HepG2 (cell line): ENCODE measurements around the gene SERTAD3. TPM values are rescaled to one million over a fixed set of nuclear protein-coding genes. Genes with fewer than 3 reads are reported as not detected.
A peak's percentile ranks its signal among the peaks of the same experiment; 100 is the strongest.

Source experiments
- DNMT3B ChIP-seq: conservative IDR thresholded peaks from 2 replicates; pipeline ENCODE4 v1.6.1; 2016; ENCODE audit warnings: missing biosample characterization, control low read depth
- HOXA9 ChIP-seq: sonication (generic); formaldehyde crosslinking; IDR thresholded peaks from 2 replicates; pipeline ENCODE4 v1.8.1; 2022; ENCODE audit warnings: missing genetic modification reagents, mild to moderate bottlenecking, moderate library complexity, borderline replicate concordance
- KMT2A ChIP-seq: sonication (generic); formaldehyde crosslinking; IDR thresholded peaks from 2 replicates; pipeline ENCODE4 v1.4.0; 2020; ENCODE audit warnings: missing genetic modification reagents
- NKX3-1 ChIP-seq: sonication (generic); formaldehyde crosslinking; IDR thresholded peaks from 2 replicates; pipeline ENCODE4 v1.5.0; 2020; ENCODE audit warnings: missing genetic modification reagents
- NRL ChIP-seq: sonication (generic); formaldehyde crosslinking; IDR thresholded peaks from 2 replicates; pipeline ENCODE4 v1.5.0; 2020; ENCODE audit warnings: missing genetic modification reagents, mild to moderate bottlenecking, moderate library complexity, borderline replicate concordance
- PHF5A ChIP-seq: IDR thresholded peaks from one replicate; pipeline ENCODE4 v1.6.1; 2018; ENCODE audit warnings: low read depth, missing genetic modification reagents; ENCODE audit not compliant: unreplicated experiment
- RARA ChIP-seq: IDR thresholded peaks from 2 replicates; pipeline ENCODE4 v1.6.1; 2016; ENCODE audit warnings: missing genetic modification reagents, missing compliant biosample characterization
- RBM39 ChIP-seq: fragments of 200-400 bp; formaldehyde crosslinking; IDR thresholded peaks from one replicate; pipeline ENCODE4 v1.6.1; 2018; ENCODE audit warnings: antibody characterized with exemption, mild to moderate bottlenecking, low read depth, low read length; ENCODE audit not compliant: poor library complexity, severe bottlenecking
- ZBTB21 ChIP-seq: sonication (generic); formaldehyde crosslinking; IDR thresholded peaks from 2 replicates; pipeline ENCODE4 v1.4.0; 2020; ENCODE audit warnings: missing genetic modification reagents
- ZFP36 ChIP-seq: fragments of 150-350 bp; IDR thresholded peaks from 2 replicates; pipeline ENCODE4 v1.6.1; 2018; ENCODE audit warnings: borderline replicate concordance, low read length, low read depth; ENCODE audit not compliant: partially characterized antibody
- ZMAT3 ChIP-seq: sonication (generic); formaldehyde crosslinking; conservative IDR thresholded peaks from 2 replicates; pipeline ENCODE4 v1.7.0; 2021; ENCODE audit warnings: missing genetic modification reagents
- ZNF12 ChIP-seq: sonication (generic); formaldehyde crosslinking; IDR thresholded peaks from 2 replicates; pipeline ENCODE4 v1.5.0; 2020; ENCODE audit warnings: missing genetic modification reagents
- ZNF225 ChIP-seq: sonication (generic); formaldehyde crosslinking; IDR thresholded peaks from 2 replicates; pipeline ENCODE4 v1.4.0; 2020; ENCODE audit warnings: mild to moderate bottlenecking, missing genetic modification reagents
- ZNF441 ChIP-seq: sonication (generic); formaldehyde crosslinking; IDR thresholded peaks from 2 replicates; pipeline ENCODE4 v1.7.0; 2021; ENCODE audit warnings: missing genetic modification reagents, borderline replicate concordance
- ZNF446 ChIP-seq: sonication (generic); formaldehyde crosslinking; IDR thresholded peaks from 2 replicates; pipeline ENCODE4 v1.5.0; 2020; ENCODE audit warnings: mild to moderate bottlenecking, missing genetic modification reagents
- ZNF530 ChIP-seq: sonication (generic); formaldehyde crosslinking; IDR thresholded peaks from 2 replicates; pipeline ENCODE4 v1.5.0; 2020; ENCODE audit warnings: low read depth, mild to moderate bottlenecking, missing genetic modification reagents
- ZNF567 ChIP-seq: sonication (generic); formaldehyde crosslinking; IDR thresholded peaks from 2 replicates; pipeline ENCODE4 v1.8.1; 2023; ENCODE audit warnings: mild to moderate bottlenecking, missing genetic modification reagents, borderline replicate concordance
- polyA plus RNA-seq, 8 experiments: library from polyadenylated mRNA; depleted of rRNA in 3 of 8; stranded (reverse) in 7 of 8; unstranded in 1 of 8; fragments of >200 nt; fragmentation: Illumina TruSeq in 4 of 8; extraction: Trizol in 4 of 8; gene quantifications; 2 replicates each; pipeline versions ENCODE4 v1.2.1 to v1.2.3, GENCODE V29; 2011 to 2016; ENCODE audit warnings: low read depth in 4 of 8, missing spikeins in 1 of 8, mixed read lengths in 1 of 8; ENCODE audit not compliant: insufficient read depth in 1 of 8
- total RNA-seq, 5 experiments: library from RNA; depleted of rRNA; stranded (reverse); fragments of >200 nt; fragmentation: Illumina TruSeq; extraction: Trizol; gene quantifications; 2 replicates each; pipeline ENCODE4 v1.2.3, GENCODE V29; 2016; ENCODE audit warnings: low read depth in 1 of 5
- TF ChIP-seq, protein P1 (sequence below): conservative IDR thresholded peaks from 2 replicates; pipeline ENCODE4 v1.6.1; 2018; ENCODE audit warnings: missing genetic modification reagents
- TF ChIP-seq, protein P2 (sequence below): sonication (generic); formaldehyde crosslinking; IDR thresholded peaks from 2 replicates; pipeline ENCODE4 v1.8.1; 2023; ENCODE audit warnings: mild to moderate bottlenecking, missing genetic modification reagents
- TF ChIP-seq, protein P3 (sequence below): sonication (generic); formaldehyde crosslinking; IDR thresholded peaks from 2 replicates; pipeline ENCODE4 v1.5.1; 2020; ENCODE audit warnings: missing genetic modification reagents, mild to moderate bottlenecking, borderline replicate concordance
- TF ChIP-seq, protein P4 (sequence below): fragments of 450-650 bp; IDR thresholded peaks from 2 replicates; pipeline ENCODE4 v1.6.1; 2017; ENCODE audit warnings: mild to moderate bottlenecking

SERTAD3 gene
- total and polyA plus RNA-seq, 2 of the 13 experiments (the other 11 are each of a cell fraction or from before 2014, with no cell fraction given), result 9.6 to 16.9 TPM

DNA sequence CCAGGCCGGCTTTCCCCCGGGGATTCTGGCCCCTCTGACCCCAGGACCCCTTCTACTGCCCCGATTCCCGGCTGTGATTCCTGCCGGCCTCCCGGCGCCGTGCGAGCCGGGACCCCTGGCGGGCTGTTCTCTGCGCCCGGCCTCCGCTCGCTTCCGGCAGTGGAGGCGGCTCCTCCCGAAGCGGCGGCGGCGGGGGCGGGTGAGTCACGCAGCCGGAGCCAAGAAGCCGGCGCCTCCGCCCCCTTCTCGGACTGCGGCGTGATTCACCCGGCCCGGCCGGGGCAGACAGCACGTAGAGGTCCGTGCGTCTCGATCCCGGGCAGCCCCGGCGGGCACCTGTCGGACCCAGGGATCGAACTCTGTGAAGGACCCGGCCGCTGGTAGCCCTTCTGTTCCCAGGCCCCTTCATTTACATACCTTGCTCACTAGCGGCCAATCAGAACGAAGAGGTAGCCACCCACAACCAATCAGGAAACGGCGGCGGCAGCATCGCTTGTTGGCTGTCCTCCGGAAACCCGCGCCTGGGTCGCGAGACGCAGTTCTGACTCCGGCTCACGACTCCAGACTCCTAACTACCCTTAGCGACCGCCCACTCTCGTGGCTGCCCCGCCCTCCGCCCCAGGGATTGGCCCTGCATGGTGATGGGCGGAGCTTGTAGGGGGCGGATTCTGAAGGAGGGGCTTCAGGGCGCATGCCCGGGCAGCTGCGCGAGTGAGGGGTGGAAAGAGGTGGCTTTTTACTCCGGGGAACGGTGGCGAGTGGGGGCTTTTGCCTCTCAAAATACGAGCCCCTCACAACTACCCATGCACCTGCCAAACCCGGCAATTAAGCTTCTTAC, 18.5 kb downstream of the SERTAD3 start, which contains the start of gene SERTAD1 (continued):
- TF ChIP-seq, protein P1, sequence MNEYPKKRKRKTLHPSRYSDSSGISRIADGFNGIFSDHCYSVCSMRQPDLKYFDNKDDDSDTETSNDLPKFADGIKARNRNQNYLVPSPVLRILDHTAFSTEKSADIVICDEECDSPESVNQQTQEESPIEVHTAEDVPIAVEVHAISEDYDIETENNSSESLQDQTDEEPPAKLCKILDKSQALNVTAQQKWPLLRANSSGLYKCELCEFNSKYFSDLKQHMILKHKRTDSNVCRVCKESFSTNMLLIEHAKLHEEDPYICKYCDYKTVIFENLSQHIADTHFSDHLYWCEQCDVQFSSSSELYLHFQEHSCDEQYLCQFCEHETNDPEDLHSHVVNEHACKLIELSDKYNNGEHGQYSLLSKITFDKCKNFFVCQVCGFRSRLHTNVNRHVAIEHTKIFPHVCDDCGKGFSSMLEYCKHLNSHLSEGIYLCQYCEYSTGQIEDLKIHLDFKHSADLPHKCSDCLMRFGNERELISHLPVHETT (CRISPR knock-in tag), result no peak
- TF ChIP-seq ZNF446, result peak; percentile 84; the same call in 1 of the 2 replicates
- TF ChIP-seq ZNF225 (CRISPR knock-in tag), result peak; percentile 63; the same call in 1 of the 2 replicates
- TF ChIP-seq, protein P2, sequence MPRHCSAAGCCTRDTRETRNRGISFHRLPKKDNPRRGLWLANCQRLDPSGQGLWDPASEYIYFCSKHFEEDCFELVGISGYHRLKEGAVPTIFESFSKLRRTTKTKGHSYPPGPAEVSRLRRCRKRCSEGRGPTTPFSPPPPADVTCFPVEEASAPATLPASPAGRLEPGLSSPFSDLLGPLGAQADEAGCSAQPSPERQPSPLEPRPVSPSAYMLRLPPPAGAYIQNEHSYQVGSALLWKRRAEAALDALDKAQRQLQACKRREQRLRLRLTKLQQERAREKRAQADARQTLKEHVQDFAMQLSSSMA (CRISPR knock-in tag), result no peak
- TF ChIP-seq DNMT3B (CRISPR knock-in tag), result no peak
- TF ChIP-seq ZBTB21 (CRISPR knock-in tag), result no peak
- no peak for TF ChIP-seq ZFP36
- TF ChIP-seq, protein P3, sequence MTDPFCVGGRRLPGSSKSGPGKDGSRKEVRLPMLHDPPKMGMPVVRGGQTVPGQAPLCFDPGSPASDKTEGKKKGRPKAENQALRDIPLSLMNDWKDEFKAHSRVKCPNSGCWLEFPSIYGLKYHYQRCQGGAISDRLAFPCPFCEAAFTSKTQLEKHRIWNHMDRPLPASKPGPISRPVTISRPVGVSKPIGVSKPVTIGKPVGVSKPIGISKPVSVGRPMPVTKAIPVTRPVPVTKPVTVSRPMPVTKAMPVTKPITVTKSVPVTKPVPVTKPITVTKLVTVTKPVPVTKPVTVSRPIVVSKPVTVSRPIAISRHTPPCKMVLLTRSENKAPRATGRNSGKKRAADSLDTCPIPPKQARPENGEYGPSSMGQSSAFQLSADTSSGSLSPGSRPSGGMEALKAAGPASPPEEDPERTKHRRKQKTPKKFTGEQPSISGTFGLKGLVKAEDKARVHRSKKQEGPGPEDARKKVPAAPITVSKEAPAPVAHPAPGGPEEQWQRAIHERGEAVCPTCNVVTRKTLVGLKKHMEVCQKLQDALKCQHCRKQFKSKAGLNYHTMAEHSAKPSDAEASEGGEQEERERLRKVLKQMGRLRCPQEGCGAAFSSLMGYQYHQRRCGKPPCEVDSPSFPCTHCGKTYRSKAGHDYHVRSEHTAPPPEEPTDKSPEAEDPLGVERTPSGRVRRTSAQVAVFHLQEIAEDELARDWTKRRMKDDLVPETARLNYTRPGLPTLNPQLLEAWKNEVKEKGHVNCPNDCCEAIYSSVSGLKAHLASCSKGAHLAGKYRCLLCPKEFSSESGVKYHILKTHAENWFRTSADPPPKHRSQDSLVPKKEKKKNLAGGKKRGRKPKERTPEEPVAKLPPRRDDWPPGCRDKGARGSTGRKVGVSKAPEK (CRISPR knock-in tag), result no peak
- no peak for TF ChIP-seq PHF5A (CRISPR knock-in tag)
- peak; percentile 7; the same call in 1 of the 2 replicates for TF ChIP-seq ZNF567 (CRISPR knock-in tag)
- no peak for TF ChIP-seq ZNF530 (CRISPR knock-in tag)
- peak; percentile 69; the same call in 1 of the 2 replicates for TF ChIP-seq ZNF12
- TF ChIP-seq RBM39, result peak; percentile 64
- peak; percentile 63; the same call in 1 of the 2 replicates for TF ChIP-seq ZMAT3 (CRISPR knock-in tag)
- TF ChIP-seq HOXA9 (CRISPR knock-in tag), result no peak
- TF ChIP-seq RARA (CRISPR knock-in tag), result peak; percentile 2; the same call in 1 of the 2 replicates
- TF ChIP-seq, protein P4, sequence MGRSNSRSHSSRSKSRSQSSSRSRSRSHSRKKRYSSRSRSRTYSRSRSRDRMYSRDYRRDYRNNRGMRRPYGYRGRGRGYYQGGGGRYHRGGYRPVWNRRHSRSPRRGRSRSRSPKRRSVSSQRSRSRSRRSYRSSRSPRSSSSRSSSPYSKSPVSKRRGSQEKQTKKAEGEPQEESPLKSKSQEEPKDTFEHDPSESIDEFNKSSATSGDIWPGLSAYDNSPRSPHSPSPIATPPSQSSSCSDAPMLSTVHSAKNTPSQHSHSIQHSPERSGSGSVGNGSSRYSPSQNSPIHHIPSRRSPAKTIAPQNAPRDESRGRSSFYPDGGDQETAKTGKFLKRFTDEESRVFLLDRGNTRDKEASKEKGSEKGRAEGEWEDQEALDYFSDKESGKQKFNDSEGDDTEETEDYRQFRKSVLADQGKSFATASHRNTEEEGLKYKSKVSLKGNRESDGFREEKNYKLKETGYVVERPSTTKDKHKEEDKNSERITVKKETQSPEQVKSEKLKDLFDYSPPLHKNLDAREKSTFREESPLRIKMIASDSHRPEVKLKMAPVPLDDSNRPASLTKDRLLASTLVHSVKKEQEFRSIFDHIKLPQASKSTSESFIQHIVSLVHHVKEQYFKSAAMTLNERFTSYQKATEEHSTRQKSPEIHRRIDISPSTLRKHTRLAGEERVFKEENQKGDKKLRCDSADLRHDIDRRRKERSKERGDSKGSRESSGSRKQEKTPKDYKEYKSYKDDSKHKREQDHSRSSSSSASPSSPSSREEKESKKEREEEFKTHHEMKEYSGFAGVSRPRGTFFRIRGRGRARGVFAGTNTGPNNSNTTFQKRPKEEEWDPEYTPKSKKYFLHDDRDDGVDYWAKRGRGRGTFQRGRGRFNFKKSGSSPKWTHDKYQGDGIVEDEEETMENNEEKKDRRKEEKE, result no peak
- no peak; the same call in 1 of the 2 replicates for TF ChIP-seq NKX3-1 (CRISPR knock-in tag)
- no peak for TF ChIP-seq KMT2A
- no peak; the same call in 1 of the 2 replicates for TF ChIP-seq NRL (CRISPR knock-in tag)
- peak; percentile 88 for TF ChIP-seq ZNF441 (CRISPR knock-in tag)
